Activated CD4-positive, alpha-beta T cell treated with anti-CD3 and anti-CD28 coated beads for 36 hours (primary cell): ENCODE measurements around the gene C1S. TPM values are rescaled to one million over a fixed set of nuclear protein-coding genes. Genes with fewer than 3 reads are reported as not detected.

Experiments used
- ATAC-seq: fragments of 200-7000 bp; cut with Tn5 transposase; one replicate; pipeline ENCODE4 v1.10.0; 2021; ENCODE audit warnings: mild to moderate bottlenecking, moderate library complexity
- CTCF ChIA-PET: fragments of 350-600 bp; sonication (Branson Sonifier 250); formaldehyde crosslinking; loops from one replicate; lab custom pipeline; 2021; ENCODE audit warnings: antibody characterized with exemption; lab: Charles Lee
- POLR2A ChIA-PET: fragments of 350-600 bp; sonication (Branson Sonifier 250); formaldehyde crosslinking; loops from one replicate; lab custom pipeline; 2021; ENCODE audit warnings: antibody characterized with exemption, inconsistent platforms; lab: Charles Lee
- DNase-seq: peaks from one replicate; pipeline ENCODE4 v3.0.0-alpha.2; 2020
- H3K27ac Mint-ChIP-seq: one replicate; pipeline ENCODE4 v1.8.0; 2021; ENCODE audit warnings: mixed read lengths
- H3K27me3 Mint-ChIP-seq: one replicate; pipeline ENCODE4 v1.8.0; 2021; ENCODE audit warnings: mixed read lengths
- H3K36me3 Mint-ChIP-seq: one replicate; pipeline ENCODE4 v1.8.0; 2021; ENCODE audit warnings: low read depth, mixed read lengths
- H3K4me1 Mint-ChIP-seq: one replicate; pipeline ENCODE4 v1.8.0; 2021; ENCODE audit warnings: mixed read lengths
- H3K4me3 Mint-ChIP-seq: one replicate; pipeline ENCODE4 v1.8.0; 2021; ENCODE audit warnings: mild to moderate bottlenecking, moderate library complexity, mixed read lengths
- H3K9me3 Mint-ChIP-seq: one replicate; pipeline ENCODE4 v1.8.0; 2021; ENCODE audit warnings: low read depth, mixed read lengths
- intact Hi-C, 2 experiments: fragments of 100-400 bp; cut with DNase I in 1 of 2; cut with micrococcal nuclease in 1 of 2; formaldehyde crosslinking; loops; one replicate each; pipeline versions ENCODE4 v1.14.2 to v1.15.1; 2022 to 2024; cut with DNase I, micrococcal nuclease
- total RNA-seq, 2 experiments: library from RNA; stranded (reverse); gene quantifications; one replicate each; pipeline ENCODE4 v1.2.3, GENCODE V29; 2021

C1S gene
- total RNA-seq, 2 experiments from 2014 or later: 2.4 to 2.8 TPM

- ATAC-seq (no peak), DNase-seq (no peak)
- Mint-ChIP-seq H3K27me3 (peaks cover 7% of the 10 kb centered on the region), H3K9me3 (no peaks in the 10 kb centered on the region), H3K4me3 (no peak overlapping the region), H3K4me1 (no peaks in the 10 kb centered on the region), H3K36me3 (no peaks in the 10 kb centered on the region), H3K27ac (no peak overlapping the region)
- ChIA-PET CTCF (interaction anchor here (0.7 to 0.9 kb wide), 2 partner anchors 16 to 52 kb away, joined by 3 read pairs; no protein-coding TSS in a partner anchor), POLR2A (no interaction called here)
- intact Hi-C loops: no loop called here
These were observed 4.0 kb downstream of the C1S start for GRCh38 chr12:7064516-7064915.

- intact Hi-C loops: no loop called here
- Mint-ChIP-seq H3K4me3 (no peak overlapping the region), H3K27ac (no peak overlapping the region), H3K27me3 (peaks cover 2% of the 10 kb centered on the region), H3K9me3 (no peaks in the 10 kb centered on the region), H3K4me1 (no peaks in the 10 kb centered on the region), H3K36me3 (no peaks in the 10 kb centered on the region)
- ChIA-PET POLR2A (no interaction called here), CTCF (interaction anchor here (0.6 to 1.4 kb wide), 3 partner anchors 12 to 66 kb away, joined by 4 read pairs; no protein-coding TSS in a partner anchor)
- DNase-seq: no peak
- ATAC-seq: no peak
These were observed 4.6 kb downstream of the C1S start for GRCh38 chr12:7065073-7065623.

- no peaks in the 10 kb centered on the region for H3K36me3 Mint-ChIP-seq
- no peak overlapping the region for H3K4me3 Mint-ChIP-seq
- no peak for ATAC-seq
- H3K9me3 Mint-ChIP-seq: no peaks in the 10 kb centered on the region
- POLR2A ChIA-PET: no interaction called here
- CTCF ChIA-PET: no interaction called here
- no peaks in the 10 kb centered on the region for H3K4me1 Mint-ChIP-seq
- intact Hi-C loops: no loop called here
- DNase-seq: no peak
- no peaks in the 10 kb centered on the region for H3K27me3 Mint-ChIP-seq
- H3K27ac Mint-ChIP-seq: no peak overlapping the region
These were observed 6.1 kb downstream of the C1S start for GRCh38 chr12:7066596-7066995.

- no peak overlapping the region for H3K27ac Mint-ChIP-seq
- H3K4me1 Mint-ChIP-seq: no peaks in the 10 kb centered on the region
- CTCF ChIA-PET: no interaction called here
- no peaks in the 10 kb centered on the region for H3K36me3 Mint-ChIP-seq
- H3K27me3 Mint-ChIP-seq: no peaks in the 10 kb centered on the region
- ATAC-seq (no peak), DNase-seq (no peak)
- POLR2A ChIA-PET: no interaction called here
- H3K9me3 Mint-ChIP-seq: no peaks in the 10 kb centered on the region
- intact Hi-C loops: no loop called here
- no peak overlapping the region for H3K4me3 Mint-ChIP-seq
These were observed 6.6 kb downstream of the C1S start for GRCh38 chr12:7067096-7067495.

- CTCF ChIA-PET: interaction anchor here (0.6 to 1.7 kb wide), 8 partner anchors 11 to 259 kb away, joined by 3 to 4 read pairs (median 3); partner anchors contain the start of gene LPCAT3
- peaks cover under 1% of the 10 kb centered on the region for H3K27me3 Mint-ChIP-seq
- DNase-seq: no peak
- H3K9me3 Mint-ChIP-seq: no peaks in the 10 kb centered on the region
- H3K4me1 Mint-ChIP-seq: no peaks in the 10 kb centered on the region
- no peak for ATAC-seq
- POLR2A ChIA-PET: no interaction called here
- no peak overlapping the region for H3K4me3 Mint-ChIP-seq
- no peak overlapping the region for H3K27ac Mint-ChIP-seq
- intact Hi-C loops: no loop called here
- no peaks in the 10 kb centered on the region for H3K36me3 Mint-ChIP-seq
These were observed 7.9 kb downstream of the C1S start for GRCh38 chr12:7068240-7068993.

- ChIA-PET POLR2A (no interaction called here), CTCF (interaction anchor here (1.0 to 1.7 kb wide), 4 partner anchors 11 to 197 kb away, joined by 3 to 4 read pairs (median 4); partner anchors contain the start of gene LPCAT3)
- H3K4me1 Mint-ChIP-seq: no peaks in the 10 kb centered on the region
- no peak overlapping the region for H3K27ac Mint-ChIP-seq
- ATAC-seq: no peak
- no peaks in the 10 kb centered on the region for H3K36me3 Mint-ChIP-seq
- H3K9me3 Mint-ChIP-seq: no peaks in the 10 kb centered on the region
- peaks cover 4% of the 10 kb centered on the region for H3K27me3 Mint-ChIP-seq
- no peak overlapping the region for H3K4me3 Mint-ChIP-seq
- no peak for DNase-seq
- intact Hi-C loops: no loop called here
These were observed 8.5 kb downstream of the C1S start for GRCh38 chr12:7068994-7069346.

GRCh38 chr12:7069386-7069785 is 8.9 kb downstream of the C1S start:
- DNase-seq (no peak), ATAC-seq (no peak)
- H3K4me3 Mint-ChIP-seq: no peak overlapping the region
- H3K27ac Mint-ChIP-seq: no peak overlapping the region
- CTCF ChIA-PET: interaction anchor here (1.7 kb wide), 1 partner anchor 51 kb away, joined by 4 read pairs; the partner anchor contains the start of gene LPCAT3
- peaks cover 5% of the 10 kb centered on the region for H3K27me3 Mint-ChIP-seq
- H3K36me3 Mint-ChIP-seq: no peaks in the 10 kb centered on the region
- H3K9me3 Mint-ChIP-seq: no peaks in the 10 kb centered on the region
- no peaks in the 10 kb centered on the region for H3K4me1 Mint-ChIP-seq
- POLR2A ChIA-PET: no interaction called here
- intact Hi-C loops: no loop called here

- Mint-ChIP-seq H3K4me1 (no peaks in the 10 kb centered on the region), H3K27me3 (peaks cover 5% of the 10 kb centered on the region), H3K27ac (no peak overlapping the region), H3K4me3 (no peak overlapping the region), H3K9me3 (no peaks in the 10 kb centered on the region), H3K36me3 (no peaks in the 10 kb centered on the region)
- POLR2A ChIA-PET: interaction anchor here (0.6 kb wide), 1 partner anchor 67 kb away, joined by 3 read pairs; no protein-coding TSS in a partner anchor
- ATAC-seq (no peak), DNase-seq (no peak)
- CTCF ChIA-PET: no interaction called here
- intact Hi-C loops: no loop called here
These were observed 11.5 kb downstream of the C1S start for GRCh38 chr12:7072035-7072434.

- no peaks in the 10 kb centered on the region for H3K9me3 Mint-ChIP-seq
- H3K36me3 Mint-ChIP-seq: no peaks in the 10 kb centered on the region
- H3K4me3 Mint-ChIP-seq: no peak overlapping the region
- ChIA-PET POLR2A (no interaction called here), CTCF (interaction anchor here (0.6 kb wide), 1 partner anchor 91 kb away, joined by 3 read pairs; no protein-coding TSS in a partner anchor)
- DNase-seq: no peak
- peaks cover 5% of the 10 kb centered on the region for H3K27me3 Mint-ChIP-seq
- H3K4me1 Mint-ChIP-seq: no peaks in the 10 kb centered on the region
- intact Hi-C loops: no loop called here
- no peak for ATAC-seq
- no peak overlapping the region for H3K27ac Mint-ChIP-seq
These were observed 12.0 kb downstream of the C1S start for GRCh38 chr12:7072554-7072953.

GRCh38 chr12:7073946-7074345 is 13.4 kb downstream of the C1S start:
- CTCF ChIA-PET: interaction anchor here (1.0 kb wide), 1 partner anchor 22 kb away, joined by 3 read pairs; no protein-coding TSS in a partner anchor
- POLR2A ChIA-PET: no interaction called here
- ATAC-seq: no peak
- H3K9me3 Mint-ChIP-seq: no peaks in the 10 kb centered on the region
- H3K27ac Mint-ChIP-seq: no peak overlapping the region
- H3K27me3 Mint-ChIP-seq: peaks cover 5% of the 10 kb centered on the region
- H3K36me3 Mint-ChIP-seq: no peaks in the 10 kb centered on the region
- no peaks in the 10 kb centered on the region for H3K4me1 Mint-ChIP-seq
- no peak for DNase-seq
- intact Hi-C loops: no loop called here
- no peak overlapping the region for H3K4me3 Mint-ChIP-seq

GRCh38 chr12:7075518-7075917 is 15.0 kb downstream of the C1S start:
- ChIA-PET CTCF (interaction anchor here (2.4 kb wide), 1 partner anchor 12 kb away, joined by 8 read pairs; no protein-coding TSS in a partner anchor), POLR2A (no interaction called here)
- H3K36me3 Mint-ChIP-seq: no peaks in the 10 kb centered on the region
- no peak overlapping the region for H3K4me3 Mint-ChIP-seq
- DNase-seq (no peak), ATAC-seq (no peak)
- no peak overlapping the region for H3K27ac Mint-ChIP-seq
- intact Hi-C loops: no loop called here
- peaks cover 7% of the 10 kb centered on the region for H3K27me3 Mint-ChIP-seq
- no peaks in the 10 kb centered on the region for H3K4me1 Mint-ChIP-seq
- no peaks in the 10 kb centered on the region for H3K9me3 Mint-ChIP-seq

- DNase-seq (no peak), ATAC-seq (no peak)
- Mint-ChIP-seq H3K27me3 (peaks cover 7% of the 10 kb centered on the region), H3K36me3 (no peaks in the 10 kb centered on the region), H3K27ac (no peak overlapping the region), H3K4me1 (no peaks in the 10 kb centered on the region), H3K4me3 (no peak overlapping the region), H3K9me3 (no peaks in the 10 kb centered on the region)
- ChIA-PET CTCF (interaction anchor here (2.4 kb wide), 1 partner anchor 12 kb away, joined by 8 read pairs; no protein-coding TSS in a partner anchor), POLR2A (no interaction called here)
- intact Hi-C loops: no loop called here
These were observed 15.4 kb downstream of the C1S start for GRCh38 chr12:7075939-7076338.
